HCT116 (cell line): ENCODE results near the gene ARNT2.

Source experiments
- EZH2 ChIP-seq: fragments of 200-600 bp; sonication (generic); IDR thresholded peaks from 2 replicates; pipeline ENCODE4 v1.6.1; 2017; ENCODE audit warnings: antibody characterized with exemption, mixed run types
- JUND ChIP-seq: IDR thresholded peaks from 2 replicates; pipeline ENCODE4 v1.6.1; 2012
- POLR2AphosphoS5 ChIP-seq: IDR thresholded peaks from 2 replicates; pipeline ENCODE4 v1.6.1; 2011; ENCODE audit warnings: mild to moderate bottlenecking, low read depth, low read length, moderate library complexity

GRCh38 chr15:80396096-80396495, 8.1 kb upstream of the ARNT2 start:
- TF ChIP-seq JUND (no peak), EZH2 (no peak), POLR2AphosphoS5 (no peak)
